Loucy (cell line): ENCODE results near the gene PDPN.

Source experiments
- H2AFZ ChIP-seq: fragments of 200-600 bp; sonication (generic); 2 replicates; pipeline ENCODE4 v1.6.0; 2016; ENCODE audit warnings: antibody characterized with exemption, mild to moderate bottlenecking, low read length, moderate library complexity
- H3F3A ChIP-seq: fragments of 200-600 bp; 2 replicates; pipeline ENCODE4 v1.6.0; 2016; ENCODE audit warnings: antibody characterized with exemption, low read depth, mild to moderate bottlenecking
- H3K27me3 ChIP-seq: fragments of 200-600 bp; sonication (generic); 2 replicates; pipeline ENCODE4 v1.6.1; 2014; ENCODE audit warnings: low read length, mild to moderate bottlenecking; ENCODE audit not compliant: insufficient read depth, poor library complexity, severe bottlenecking
- H3K36me3 ChIP-seq: fragments of 200-600 bp; sonication (generic); 2 replicates; pipeline ENCODE4 v1.6.1; 2016; ENCODE audit warnings: low read length; ENCODE audit not compliant: insufficient read depth
- H3K4me1 ChIP-seq: fragments of 200-600 bp; sonication (generic); 2 replicates; pipeline ENCODE4 v1.5.1; 2014; ENCODE audit warnings: low read length, mild to moderate bottlenecking; ENCODE audit not compliant: insufficient read depth, poor library complexity, severe bottlenecking
- H3K4me2 ChIP-seq: fragments of 200-600 bp; sonication (generic); 2 replicates; pipeline ENCODE4 v1.6.0; 2014; ENCODE audit warnings: antibody characterized with exemption, low read length, low read depth, mild to moderate bottlenecking; ENCODE audit not compliant: poor library complexity, severe bottlenecking
- H3K4me3 ChIP-seq: fragments of 200-600 bp; sonication (generic); 2 replicates; pipeline ENCODE4 v1.5.1; 2014; ENCODE audit warnings: low read length, mild to moderate bottlenecking, mixed read lengths; ENCODE audit not compliant: poor library complexity, severe bottlenecking
- H3K79me2 ChIP-seq: fragments of 200-600 bp; sonication (generic); 2 replicates; pipeline ENCODE4 v1.6.1; 2014; ENCODE audit warnings: low read length; ENCODE audit not compliant: insufficient read depth
- H3K9ac ChIP-seq: fragments of 200-600 bp; sonication (generic); 2 replicates; pipeline ENCODE4 v1.6.0; 2014; ENCODE audit warnings: mild to moderate bottlenecking, low read depth, low read length, moderate library complexity; ENCODE audit not compliant: poor library complexity, severe bottlenecking
- H3K9me2 ChIP-seq: fragments of 200-600 bp; sonication (generic); replicated peaks from 2 replicates; pipeline ENCODE4 v1.6.1; 2016; ENCODE audit warnings: low read depth, low read length, mixed read lengths
- H3K9me3 ChIP-seq: fragments of 200-600 bp; sonication (generic); 2 replicates; pipeline ENCODE4 v1.6.1; 2014; ENCODE audit warnings: mild to moderate bottlenecking, antibody characterized with exemption, low read length, low read depth; ENCODE audit not compliant: insufficient read depth
- H4K20me1 ChIP-seq: fragments of 200-600 bp; sonication (generic); 2 replicates; pipeline ENCODE4 v1.6.0; 2014; ENCODE audit warnings: antibody characterized with exemption, low read length, mild to moderate bottlenecking; ENCODE audit not compliant: insufficient read depth, poor library complexity, severe bottlenecking
- CTCF ChIP-seq: fragments of 200-600 bp; sonication (generic); conservative IDR thresholded peaks from 2 replicates; pipeline ENCODE4 v1.5.1; 2014; ENCODE audit warnings: mild to moderate bottlenecking, antibody characterized with exemption, low read length
- EZH2phosphoT487 ChIP-seq: fragments of 200-600 bp; IDR thresholded peaks from 2 replicates; pipeline ENCODE4 v1.6.1; 2018; ENCODE audit warnings: antibody characterized with exemption, mild to moderate bottlenecking, moderate library complexity, borderline replicate concordance

PDPN gene

GRCh38 chr1:13546791-13547190 is 36.8 kb upstream of the PDPN start:
- no peaks in the 10 kb centered on the region for H3K4me1 ChIP-seq
- TF ChIP-seq CTCF: no peak
- TF ChIP-seq EZH2phosphoT487: no peak
- no peak overlapping the region for H3K9ac ChIP-seq

GRCh38 chr1:13548281-13548680 is 35.4 kb upstream of the PDPN start:
- H3K4me3 ChIP-seq: no peak overlapping the region
- no peaks in the 10 kb centered on the region for H3K27me3 ChIP-seq
- no peaks in the 10 kb centered on the region for H3K36me3 ChIP-seq
- H2AFZ ChIP-seq: no peak overlapping the region
- no peaks in the 10 kb centered on the region for H4K20me1 ChIP-seq
- H3K4me2 ChIP-seq: no peak overlapping the region
- H3K79me2 ChIP-seq: no peaks in the 10 kb centered on the region
- no peaks in the 10 kb centered on the region for H3K4me1 ChIP-seq
- no peak overlapping the region for H3K9ac ChIP-seq
- H3K9me3 ChIP-seq: no peaks in the 10 kb centered on the region
- no peak for TF ChIP-seq CTCF
- no peak for TF ChIP-seq EZH2phosphoT487
- no peaks in the 10 kb centered on the region for H3F3A ChIP-seq
- H3K9me2 ChIP-seq: no peaks in the 10 kb centered on the region

More at GRCh38 chr1:13546791-13547190, 36.8 kb upstream of the PDPN start:
- no peak overlapping the region for H3K4me3 ChIP-seq
- no peaks in the 10 kb centered on the region for H3K36me3 ChIP-seq
- H3K79me2 ChIP-seq: no peaks in the 10 kb centered on the region
- no peaks in the 10 kb centered on the region for H3K27me3 ChIP-seq
- H2AFZ ChIP-seq: no peak overlapping the region
- no peaks in the 10 kb centered on the region for H3K9me3 ChIP-seq
- H4K20me1 ChIP-seq: no peaks in the 10 kb centered on the region
- no peaks in the 10 kb centered on the region for H3K9me2 ChIP-seq
- no peaks in the 10 kb centered on the region for H3F3A ChIP-seq
- no peak overlapping the region for H3K4me2 ChIP-seq

- no peaks in the 10 kb centered on the region for H3F3A ChIP-seq
- no peaks in the 10 kb centered on the region for H4K20me1 ChIP-seq
- no peaks in the 10 kb centered on the region for H3K79me2 ChIP-seq
- no peaks in the 10 kb centered on the region for H3K9me3 ChIP-seq
- H3K9ac ChIP-seq: no peak overlapping the region
- H2AFZ ChIP-seq: no peak overlapping the region
- no peak overlapping the region for H3K4me3 ChIP-seq
- H3K36me3 ChIP-seq: no peaks in the 10 kb centered on the region
- no peaks in the 10 kb centered on the region for H3K9me2 ChIP-seq
- TF ChIP-seq CTCF (no peak), EZH2phosphoT487 (no peak)
- no peak overlapping the region for H3K4me2 ChIP-seq
- H3K27me3 ChIP-seq: no peaks in the 10 kb centered on the region
- no peaks in the 10 kb centered on the region for H3K4me1 ChIP-seq
These were observed 34.6 kb upstream of the PDPN start for GRCh38 chr1:13549021-13549420.
